Common myeloid progenitor, CD34-positive (primary cell): ENCODE measurements around the gene HEMGN.

Experiments used
- CTCF ChIA-PET: fragments of 350-600 bp; sonication (Branson Sonifier 250); formaldehyde crosslinking; loops from one replicate; lab custom pipeline; 2021; ENCODE audit warnings: antibody characterized with exemption; lab: Charles Lee
- POLR2A ChIA-PET: fragments of 350-600 bp; sonication (Branson Sonifier 250); formaldehyde crosslinking; loops from one replicate; lab custom pipeline; 2021; ENCODE audit warnings: antibody characterized with exemption; lab: Charles Lee
- DNase-seq, 3 donors: peaks; one replicate each; pipeline versions ENCODE4 v3.0.0 to v3.0.0-alpha.2; 2013
- H3K27ac ChIP-seq, 2 experiments: 1 replicate in 1 of 2; 2 replicates in 1 of 2; pipeline ENCODE4 v1.7.0; 2013; ENCODE audit warnings: inconsistent platforms in 2 of 2, low read length in 2 of 2, mild to moderate bottlenecking in 2 of 2, low read depth in 1 of 2, moderate library complexity in 1 of 2; ENCODE audit not compliant: severe bottlenecking in 2 of 2, insufficient read depth in 1 of 2, poor library complexity in 1 of 2
- H3K27me3 ChIP-seq, 5 experiments: replicated peaks in 2 of 5; 1 replicate in 3 of 5; 2 replicates in 2 of 5; pipeline versions ENCODE4 v1.6.1 to v1.7.0; 2013; ENCODE audit warnings: low read length in 4 of 5, mild to moderate bottlenecking in 2 of 5, moderate library complexity in 2 of 5, inconsistent platforms in 1 of 5; ENCODE audit not compliant: insufficient read depth in 5 of 5, control insufficient read depth in 4 of 5
- H3K36me3 ChIP-seq, 4 experiments: 1 replicate in 2 of 4; 2 replicates in 2 of 4; pipeline versions ENCODE4 v1.6.1 to v1.7.0; 2013; ENCODE audit warnings: low read length in 3 of 4, control low read depth in 1 of 4, mild to moderate bottlenecking in 1 of 4; ENCODE audit not compliant: control insufficient read depth in 4 of 4, insufficient read depth in 4 of 4
- H3K4me1 ChIP-seq, 4 experiments: 1 replicate in 3 of 4; 2 replicates in 1 of 4; pipeline versions ENCODE4 v1.6.1 to v1.7.1; 2013; ENCODE audit warnings: low read length in 3 of 4, mild to moderate bottlenecking in 3 of 4, control low read depth in 1 of 4, inconsistent platforms in 1 of 4, moderate library complexity in 1 of 4; ENCODE audit not compliant: control insufficient read depth in 4 of 4, insufficient read depth in 4 of 4; ENCODE audit errors: control extremely low read depth in 1 of 4
- H3K4me3 ChIP-seq, 7 experiments: 1 replicate in 4 of 7; 2 replicates in 3 of 7; pipeline versions ENCODE4 v1.5.1 to v1.7.0; 2013; ENCODE audit warnings: mild to moderate bottlenecking in 7 of 7, low read length in 6 of 7, moderate library complexity in 6 of 7, inconsistent platforms in 2 of 7, low read depth in 2 of 7, control low read depth in 1 of 7; ENCODE audit not compliant: insufficient read depth in 4 of 7, control insufficient read depth in 1 of 7; ENCODE audit errors: extremely low read depth in 1 of 7
- H3K9me3 ChIP-seq, 5 experiments: 1 replicate in 4 of 5; 2 replicates in 1 of 5; pipeline versions ENCODE4 v1.6.1 to v1.7.1; 2013; ENCODE audit warnings: low read length in 4 of 5, mild to moderate bottlenecking in 2 of 5, inconsistent platforms in 1 of 5, low read depth in 1 of 5, moderate library complexity in 1 of 5; ENCODE audit not compliant: control insufficient read depth in 4 of 5, insufficient read depth in 2 of 5; ENCODE audit errors: control extremely low read depth in 1 of 5
- WGBS: methylation state at CpG from one replicate; pipeline ENCODE4 v1.1.5; 2013; ENCODE audit not compliant: insufficient coverage; 5-methylcytosine and 5-hydroxymethylcytosine counted together

Gene HEMGN

DNA sequence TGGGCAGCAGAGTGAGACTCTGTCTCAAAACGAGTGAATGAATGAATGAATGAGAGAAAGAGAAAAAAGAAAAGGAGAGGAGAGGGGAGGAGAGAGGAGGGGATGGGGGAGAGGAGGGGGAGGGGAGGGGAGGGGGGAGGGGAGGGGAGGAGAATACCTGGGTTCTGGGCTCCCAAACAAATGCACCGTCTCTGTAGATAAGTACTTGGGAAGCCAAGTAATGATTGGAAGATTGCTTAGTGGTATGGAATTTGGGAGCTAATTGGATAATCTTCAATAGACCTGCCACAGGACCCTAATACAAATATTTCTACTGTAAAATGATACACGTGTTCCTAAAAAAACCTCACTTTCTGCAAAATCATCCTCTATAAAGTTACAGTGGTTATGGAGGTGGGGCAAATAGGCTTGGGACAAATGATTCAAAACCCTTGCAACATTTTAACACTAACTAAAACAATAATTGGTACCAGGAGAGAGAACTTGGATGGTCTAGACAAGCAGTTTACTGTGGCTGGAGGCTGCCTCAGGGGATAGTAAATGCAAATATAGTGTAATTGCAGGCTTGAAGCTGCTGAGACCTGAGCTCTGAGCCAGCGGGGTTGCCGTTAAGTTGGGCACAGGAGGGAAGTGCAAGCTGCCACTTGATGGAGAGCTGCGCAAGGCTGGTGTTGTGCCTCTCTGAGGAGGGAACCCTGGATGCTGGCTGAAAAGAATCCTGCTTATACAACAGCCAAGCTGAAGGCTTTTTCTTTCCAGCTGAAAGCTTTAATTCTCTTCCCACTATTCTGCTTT, 3.5 kb downstream of the HEMGN start:
- H3K36me3 ChIP-seq, result peaks cover 6 to 24% (median 14%) of the 10 kb centered on the region in 4 experiments
- H3K27me3 ChIP-seq, result no peaks in the 10 kb centered on the region
- H3K4me1 ChIP-seq, result peaks cover 47 to 91% (median 75%) of the 10 kb centered on the region in 4 experiments
- WGBS, result 0% methylated on average over 2 of the region's 6 CpGs
- DNase-seq, result peak in 2 of 3 donors; percentile 61 to 71
- POLR2A ChIA-PET, result interaction anchor here (0.9 to 1.0 kb wide), 2 partner anchors 8 to 45 kb away, joined by 3 read pairs; no protein-coding TSS in a partner anchor
- CTCF ChIA-PET, result interaction anchor here (0.7 to 3.7 kb wide), 8 partner anchors 9 to 300 kb away, joined by 3 to 53 read pairs (median 7); partner anchors contain the start of genes TRIM14 and TRMO
- H3K4me3 ChIP-seq, result peak overlapping the region in 6 of 7 experiments; percentile 27 to 69 (median 48)
- H3K9me3 ChIP-seq, result no peaks in the 10 kb centered on the region
- H3K27ac ChIP-seq, result peak overlapping the region; percentile 51 to 92

- no peaks in the 10 kb centered on the region for H3K27me3 ChIP-seq
- H3K4me1 ChIP-seq, result peaks cover 45 to 90% (median 69%) of the 10 kb centered on the region in 4 experiments
- H3K36me3 ChIP-seq, result peaks cover 6 to 32% (median 15%) of the 10 kb centered on the region in 4 experiments
- DNase-seq, result no peak
- peak overlapping the region; percentile 23 to 65 for H3K27ac ChIP-seq
- POLR2A ChIA-PET, result interaction anchor here (0.6 kb wide), 1 partner anchor 226 kb away, joined by 4 read pairs; no protein-coding TSS in a partner anchor
- peak overlapping the region in 3 of 7 experiments; percentile 35 to 64 (median 54) for H3K4me3 ChIP-seq
- CTCF ChIA-PET, result interaction anchor here (0.8 to 3.7 kb wide), 5 partner anchors 9 to 186 kb away, joined by 3 to 53 read pairs (median 13); partner anchors contain the start of genes TRIM14 and TRMO
- WGBS, result no CpG with 5 or more reads among the region's 4 CpGs
- H3K9me3 ChIP-seq, result no peaks in the 10 kb centered on the region
These were observed 4.5 kb downstream of the HEMGN start for GRCh38 chr9:97933297-97933998.

DNA sequence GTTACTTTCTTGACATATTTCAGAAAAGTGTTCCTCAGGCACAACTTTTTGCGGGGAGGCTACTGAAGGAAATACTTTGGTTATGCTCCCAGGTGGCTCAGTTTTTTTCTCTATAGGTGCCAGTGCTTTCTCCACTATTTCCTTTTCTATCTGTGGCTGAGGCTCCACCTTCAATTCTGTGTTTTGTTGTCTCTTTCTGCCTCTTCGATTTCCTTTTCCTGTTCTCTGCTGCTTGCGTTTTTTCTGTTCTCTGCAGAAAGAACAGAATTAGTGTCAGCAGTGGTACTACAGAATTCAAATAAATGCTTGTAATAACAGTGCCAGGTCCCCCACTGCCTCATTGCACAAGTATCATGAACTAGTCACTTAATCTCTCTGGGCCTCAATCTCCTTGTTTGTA, 7.0 kb downstream of the HEMGN start:
- POLR2A ChIA-PET, result no interaction called here

GRCh38 chr9:97928986-97929604, 8.9 kb downstream of the HEMGN start:
- H3K27ac ChIP-seq, result peak overlapping the region in 1 of 2 experiments; percentile 63
- CTCF ChIA-PET, result interaction anchor here (1.3 to 3.2 kb wide), 7 partner anchors 15 to 130 kb away, joined by 3 to 14 read pairs (median 5); partner anchors contain the start of gene ANP32B
- WGBS, result 32% methylated on average over 2 of the region's 4 CpGs
- peak overlapping the region in 5 of 7 experiments; percentile 8 to 59 (median 39) for H3K4me3 ChIP-seq
- H3K36me3 ChIP-seq, result peaks cover 3 to 41% (median 17%) of the 10 kb centered on the region in 4 experiments
- DNase-seq, result no peak
- POLR2A ChIA-PET, result interaction anchor here (0.9 kb wide), 1 partner anchor 19 kb away, joined by 4 read pairs; no protein-coding TSS in a partner anchor
- peaks cover 28 to 77% (median 53%) of the 10 kb centered on the region in 4 experiments for H3K4me1 ChIP-seq
- H3K9me3 ChIP-seq, result no peaks in the 10 kb centered on the region
- H3K27me3 ChIP-seq, result no peaks in the 10 kb centered on the region

More for the DNA sequence above, 7.0 kb downstream of the HEMGN start:
- CTCF ChIA-PET, result interaction anchor here (1.0 to 3.2 kb wide), 5 partner anchors 13 to 52 kb away, joined by 3 to 14 read pairs (median 4); partner anchors contain the start of gene ANP32B
- H3K27me3 ChIP-seq, result no peaks in the 10 kb centered on the region
- H3K4me3 ChIP-seq, result peak overlapping the region in 3 of 7 experiments; percentile 1 to 54 (median 31)
- peak overlapping the region; percentile 6 to 53 for H3K27ac ChIP-seq
- WGBS, result 19% methylated on average over 2 of the region's 3 CpGs
- no peaks in the 10 kb centered on the region for H3K9me3 ChIP-seq
- peaks cover 36 to 80% (median 62%) of the 10 kb centered on the region in 4 experiments for H3K4me1 ChIP-seq
- no peak for DNase-seq
- peaks cover 6 to 41% (median 17%) of the 10 kb centered on the region in 4 experiments for H3K36me3 ChIP-seq

DNA sequence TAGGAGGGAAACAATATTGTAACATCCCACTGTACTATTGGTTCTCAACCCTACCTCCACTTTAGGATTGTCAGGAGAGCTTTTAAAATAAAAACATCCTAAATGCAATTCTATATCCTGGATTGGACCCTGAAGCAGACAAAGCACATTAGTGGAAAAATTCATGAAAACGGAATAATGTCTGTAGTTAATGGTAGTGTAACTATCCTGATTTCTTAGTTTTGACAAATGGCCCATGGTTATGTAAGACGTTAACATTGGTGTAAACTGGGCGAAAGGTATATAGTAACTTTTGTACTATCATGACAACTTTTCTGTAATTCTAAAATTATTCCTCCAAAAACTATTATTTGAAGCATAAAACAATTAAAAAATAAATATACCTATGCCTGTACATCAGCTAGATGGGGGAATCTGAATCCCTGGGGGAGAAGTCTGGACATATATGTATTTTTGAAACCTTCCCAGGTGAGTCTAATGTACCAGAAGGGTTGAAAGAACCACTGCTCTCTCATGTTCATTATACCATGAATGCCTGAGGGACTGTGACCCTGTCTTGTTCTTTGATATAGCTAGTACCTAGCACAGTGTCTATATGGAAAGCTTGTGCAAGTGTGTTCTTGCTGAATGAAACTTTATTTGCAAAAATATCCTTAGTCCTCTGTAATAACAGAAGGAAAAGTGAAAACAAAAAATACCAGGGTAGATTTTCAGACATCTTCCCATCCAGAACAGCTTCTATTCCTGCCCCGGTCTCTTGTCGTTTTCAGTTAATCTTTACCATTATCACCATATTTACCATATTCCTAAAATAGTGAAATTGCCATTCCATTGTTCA, 12.3 kb downstream of the HEMGN start:
- H3K4me3 ChIP-seq, result no peak overlapping the region
- 100% methylated on average over 1 of the region's 5 CpGs for WGBS
- ChIA-PET CTCF (interaction anchor here (0.6 to 7.0 kb wide), 11 partner anchors 10 to 1944 kb away, joined by 3 to 111 read pairs (median 4); partner anchors contain the start of gene ANP32B), POLR2A (interaction anchor here (1.0 to 1.3 kb wide), 2 partner anchors 9 to 53 kb away, joined by 3 read pairs; no protein-coding TSS in a partner anchor)
- H3K4me1 ChIP-seq, result peaks cover 25 to 71% (median 51%) of the 10 kb centered on the region in 4 experiments
- no peaks in the 10 kb centered on the region for H3K27me3 ChIP-seq
- DNase-seq, result no peak
- H3K27ac ChIP-seq, result peak overlapping the region; percentile 6 to 43
- no peaks in the 10 kb centered on the region for H3K9me3 ChIP-seq
- peaks cover 3 to 29% (median 14%) of the 10 kb centered on the region in 4 experiments for H3K36me3 ChIP-seq
